Thyroid gland (tissue), 4 donors: Measurements from ENCODE around the gene VAMP7.

Source experiments
- POLR2A ChIP-seq, 2 donors: fragments of 450-650 bp; IDR thresholded peaks; one replicate each; pipeline ENCODE4 v1.6.1; 2017; ENCODE audit warnings: antibody characterized with exemption in 2 of 2, mild to moderate bottlenecking in 2 of 2, moderate library complexity in 1 of 2
- TF ChIP-seq, protein P1 (sequence below), 6 experiments: fragments of 200-600 bp in 3 of 6; fragments of 450-650 bp in 3 of 6; sonication (generic) in 3 of 6; IDR thresholded peaks; one replicate each; pipeline ENCODE4 v1.5.1; 2016 to 2019; ENCODE audit warnings: antibody characterized with exemption in 6 of 6, mild to moderate bottlenecking in 2 of 6, inconsistent platforms in 1 of 6, moderate library complexity in 1 of 6

DNA sequence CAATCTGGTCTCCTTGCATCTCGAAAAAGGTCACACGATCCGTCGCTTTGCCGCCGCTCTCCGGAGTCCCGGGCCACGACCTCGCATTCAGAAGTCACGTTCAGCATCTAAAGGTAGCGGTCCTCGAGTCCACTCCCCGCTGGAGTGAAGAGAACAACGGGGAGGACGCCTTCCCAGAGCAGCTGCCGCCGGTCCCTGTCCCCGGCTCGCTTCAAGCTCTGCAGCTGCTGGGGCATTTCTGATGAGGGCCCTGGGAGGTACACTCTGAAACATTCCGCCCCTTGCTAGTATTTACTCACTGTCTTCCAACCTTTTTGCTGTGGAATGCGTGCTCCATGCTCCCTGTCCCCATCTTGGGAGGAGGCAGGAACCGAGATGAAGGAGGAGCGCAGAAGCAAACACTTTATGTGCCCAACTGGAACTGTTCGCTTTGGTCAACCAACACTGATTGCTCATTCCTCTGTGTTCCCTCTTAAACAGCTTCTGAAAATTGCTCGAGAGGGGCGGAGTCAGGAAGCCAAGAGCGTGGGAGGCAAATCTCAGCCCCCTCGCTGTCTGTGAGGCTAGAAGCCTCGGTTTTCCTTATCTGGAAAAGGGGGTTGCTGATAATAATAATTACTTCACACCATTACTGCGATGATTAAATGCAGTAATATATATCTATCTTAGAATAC is 6.4 kb upstream of the VAMP7 start:
- TF ChIP-seq, protein P1, sequence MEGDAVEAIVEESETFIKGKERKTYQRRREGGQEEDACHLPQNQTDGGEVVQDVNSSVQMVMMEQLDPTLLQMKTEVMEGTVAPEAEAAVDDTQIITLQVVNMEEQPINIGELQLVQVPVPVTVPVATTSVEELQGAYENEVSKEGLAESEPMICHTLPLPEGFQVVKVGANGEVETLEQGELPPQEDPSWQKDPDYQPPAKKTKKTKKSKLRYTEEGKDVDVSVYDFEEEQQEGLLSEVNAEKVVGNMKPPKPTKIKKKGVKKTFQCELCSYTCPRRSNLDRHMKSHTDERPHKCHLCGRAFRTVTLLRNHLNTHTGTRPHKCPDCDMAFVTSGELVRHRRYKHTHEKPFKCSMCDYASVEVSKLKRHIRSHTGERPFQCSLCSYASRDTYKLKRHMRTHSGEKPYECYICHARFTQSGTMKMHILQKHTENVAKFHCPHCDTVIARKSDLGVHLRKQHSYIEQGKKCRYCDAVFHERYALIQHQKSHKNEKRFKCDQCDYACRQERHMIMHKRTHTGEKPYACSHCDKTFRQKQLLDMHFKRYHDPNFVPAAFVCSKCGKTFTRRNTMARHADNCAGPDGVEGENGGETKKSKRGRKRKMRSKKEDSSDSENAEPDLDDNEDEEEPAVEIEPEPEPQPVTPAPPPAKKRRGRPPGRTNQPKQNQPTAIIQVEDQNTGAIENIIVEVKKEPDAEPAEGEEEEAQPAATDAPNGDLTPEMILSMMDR (IDR thresholded peaks at IDR 0.05) = no peak
- no peak for TF ChIP-seq POLR2A (IDR thresholded peaks at IDR 0.05)
